ENCODE measurements around the gene B3GALT5.

DNA sequence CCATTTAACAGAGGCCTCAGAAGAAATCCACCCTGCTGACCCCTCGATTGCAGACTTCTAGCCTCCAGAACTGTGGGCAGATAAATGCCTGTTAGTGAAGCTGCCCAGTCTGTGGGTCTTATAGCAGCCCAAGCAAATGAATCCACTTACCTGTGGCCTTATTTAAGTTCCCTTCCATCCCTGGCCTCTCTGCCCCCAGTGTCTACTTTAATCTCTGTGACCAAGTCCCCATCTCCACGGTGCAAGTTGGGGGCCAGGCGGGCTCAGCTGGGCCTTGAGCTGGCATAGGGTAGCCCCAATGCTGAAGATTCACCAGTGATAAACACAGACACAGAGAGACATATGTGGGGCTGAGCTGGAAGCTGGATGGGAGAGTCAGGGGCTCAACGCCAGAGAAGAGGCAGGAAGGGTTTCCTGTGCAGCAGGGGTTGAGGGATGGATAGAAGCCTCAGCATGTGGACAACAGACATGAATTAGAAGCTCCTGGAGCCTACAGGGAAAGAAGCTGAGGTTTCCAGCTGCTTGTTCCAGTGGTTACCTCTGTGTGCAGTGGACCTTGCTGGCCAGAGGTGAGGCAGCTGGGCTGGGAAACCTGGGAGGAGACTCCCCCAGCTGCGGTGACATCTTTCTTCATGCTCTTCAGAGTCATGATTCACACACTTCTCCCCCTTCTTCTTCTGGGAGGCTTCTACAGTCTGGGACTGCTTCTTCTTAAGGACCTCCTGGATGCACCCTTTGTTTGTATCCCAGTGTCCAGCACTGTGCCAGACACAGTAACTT lies 13.4 kb upstream of the B3GALT5 start:
- TF ChIP-seq, protein P1, sequence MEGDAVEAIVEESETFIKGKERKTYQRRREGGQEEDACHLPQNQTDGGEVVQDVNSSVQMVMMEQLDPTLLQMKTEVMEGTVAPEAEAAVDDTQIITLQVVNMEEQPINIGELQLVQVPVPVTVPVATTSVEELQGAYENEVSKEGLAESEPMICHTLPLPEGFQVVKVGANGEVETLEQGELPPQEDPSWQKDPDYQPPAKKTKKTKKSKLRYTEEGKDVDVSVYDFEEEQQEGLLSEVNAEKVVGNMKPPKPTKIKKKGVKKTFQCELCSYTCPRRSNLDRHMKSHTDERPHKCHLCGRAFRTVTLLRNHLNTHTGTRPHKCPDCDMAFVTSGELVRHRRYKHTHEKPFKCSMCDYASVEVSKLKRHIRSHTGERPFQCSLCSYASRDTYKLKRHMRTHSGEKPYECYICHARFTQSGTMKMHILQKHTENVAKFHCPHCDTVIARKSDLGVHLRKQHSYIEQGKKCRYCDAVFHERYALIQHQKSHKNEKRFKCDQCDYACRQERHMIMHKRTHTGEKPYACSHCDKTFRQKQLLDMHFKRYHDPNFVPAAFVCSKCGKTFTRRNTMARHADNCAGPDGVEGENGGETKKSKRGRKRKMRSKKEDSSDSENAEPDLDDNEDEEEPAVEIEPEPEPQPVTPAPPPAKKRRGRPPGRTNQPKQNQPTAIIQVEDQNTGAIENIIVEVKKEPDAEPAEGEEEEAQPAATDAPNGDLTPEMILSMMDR (conservative IDR thresholded peaks at IDR 0.05; ENCODE audit: low read depth, low read length), result no peak
- no peak for TF ChIP-seq EZH2phosphoT487 (IDR thresholded peaks at IDR 0.05; ENCODE audit: borderline replicate concordance, low read length)

All from PC-3 (cell line).